ENCODE data around the gene IQCE.

IQCE gene

DNA sequence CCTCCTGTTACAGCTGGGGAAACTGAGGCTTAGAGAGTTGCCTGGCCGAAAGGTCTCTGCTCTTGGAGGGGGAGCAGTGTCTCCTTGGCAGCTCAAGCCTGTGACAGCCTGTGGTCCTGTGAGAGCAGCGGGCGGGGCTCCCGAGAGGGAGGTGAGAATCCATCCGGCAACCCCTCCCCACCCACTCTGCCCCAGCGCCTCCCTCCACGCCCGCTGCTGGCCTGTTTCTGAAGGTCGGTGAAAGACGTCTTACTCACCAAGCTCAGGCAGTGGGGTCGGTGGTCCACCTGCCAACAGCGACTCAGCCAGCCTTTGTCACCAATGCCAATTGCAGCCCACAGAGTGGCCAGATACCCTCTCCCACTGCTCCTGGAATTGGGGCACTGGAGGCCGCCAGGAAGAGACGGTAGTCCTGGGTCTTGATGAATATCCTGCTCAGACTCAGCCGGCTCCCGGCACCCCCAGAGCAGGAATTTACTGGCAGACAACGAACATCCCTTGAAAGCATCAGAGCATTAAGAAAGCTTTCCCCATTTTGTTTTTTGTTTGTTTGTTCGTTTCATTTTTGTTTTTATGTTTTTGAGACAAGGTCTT, 65.6 kb downstream of the IQCE start:
- TF ChIP-seq, protein P1, sequence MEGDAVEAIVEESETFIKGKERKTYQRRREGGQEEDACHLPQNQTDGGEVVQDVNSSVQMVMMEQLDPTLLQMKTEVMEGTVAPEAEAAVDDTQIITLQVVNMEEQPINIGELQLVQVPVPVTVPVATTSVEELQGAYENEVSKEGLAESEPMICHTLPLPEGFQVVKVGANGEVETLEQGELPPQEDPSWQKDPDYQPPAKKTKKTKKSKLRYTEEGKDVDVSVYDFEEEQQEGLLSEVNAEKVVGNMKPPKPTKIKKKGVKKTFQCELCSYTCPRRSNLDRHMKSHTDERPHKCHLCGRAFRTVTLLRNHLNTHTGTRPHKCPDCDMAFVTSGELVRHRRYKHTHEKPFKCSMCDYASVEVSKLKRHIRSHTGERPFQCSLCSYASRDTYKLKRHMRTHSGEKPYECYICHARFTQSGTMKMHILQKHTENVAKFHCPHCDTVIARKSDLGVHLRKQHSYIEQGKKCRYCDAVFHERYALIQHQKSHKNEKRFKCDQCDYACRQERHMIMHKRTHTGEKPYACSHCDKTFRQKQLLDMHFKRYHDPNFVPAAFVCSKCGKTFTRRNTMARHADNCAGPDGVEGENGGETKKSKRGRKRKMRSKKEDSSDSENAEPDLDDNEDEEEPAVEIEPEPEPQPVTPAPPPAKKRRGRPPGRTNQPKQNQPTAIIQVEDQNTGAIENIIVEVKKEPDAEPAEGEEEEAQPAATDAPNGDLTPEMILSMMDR (IDR thresholded peaks at IDR 0.05; ENCODE audit: low read length): no peak
- no peak for TF ChIP-seq EZH2 (IDR thresholded peaks at IDR 0.05; ENCODE audit: borderline replicate concordance, low read length)
- H3K27ac ChIP-seq (ENCODE audit: low read depth, low read length, poor library complexity, severe bottlenecking): no peak overlapping the region

DNA sequence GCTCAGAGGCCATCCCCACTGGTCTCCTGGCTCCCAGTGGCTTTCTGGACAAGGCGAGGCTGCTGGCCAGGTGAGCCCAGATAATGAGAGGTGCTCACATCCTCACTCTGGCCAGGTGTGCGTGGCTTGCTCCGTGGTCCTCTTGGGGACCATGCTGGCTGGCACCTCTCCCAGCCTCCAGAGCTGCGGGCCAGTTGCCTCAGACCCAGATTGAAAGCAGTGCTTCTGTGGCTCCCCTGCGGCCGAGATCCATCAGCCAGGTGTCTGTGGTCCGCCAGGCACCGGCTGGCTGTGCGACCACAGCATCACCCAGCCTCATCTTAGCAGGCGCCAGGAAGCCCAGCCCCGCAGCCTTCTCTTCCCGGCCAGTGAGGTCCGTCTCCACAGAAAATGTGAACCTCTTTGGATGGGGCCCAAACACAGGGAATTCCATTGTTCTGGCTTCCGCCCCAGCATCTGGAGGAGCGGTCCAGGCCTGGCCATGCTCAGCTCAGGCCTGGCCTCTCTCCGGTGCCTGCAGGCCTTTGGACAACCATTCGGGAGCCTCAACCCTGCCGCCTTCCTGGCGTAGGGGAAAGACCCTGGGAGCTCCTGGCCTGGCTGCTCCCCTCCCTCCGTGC, 67.8 kb downstream of the IQCE start:
- no peaks in the 10 kb centered on the region for H3F3A ChIP-seq (ENCODE audit: insufficient read depth, low read length)
- no peaks in the 10 kb centered on the region for H3K36me3 ChIP-seq (ENCODE audit: insufficient read depth, low read length)
- TF ChIP-seq, protein P1 (IDR thresholded peaks at IDR 0.05; ENCODE audit: low read length): no peak
- no peak for TF ChIP-seq EZH2 (IDR thresholded peaks at IDR 0.05; ENCODE audit: borderline replicate concordance, low read length)
- peaks cover 4% of the 10 kb centered on the region for H3K4me1 ChIP-seq (ENCODE audit: insufficient read depth, low read length, severe bottlenecking)
- no peaks in the 10 kb centered on the region for H4K20me1 ChIP-seq (ENCODE audit: insufficient read depth, low read length)
- no peaks in the 10 kb centered on the region for H3K9me2 ChIP-seq (ENCODE audit: low read depth, low read length)
- no peak overlapping the region for H3K4me2 ChIP-seq (ENCODE audit: low read length)
- H2AFZ ChIP-seq (ENCODE audit: low read length): no peak overlapping the region
- no peaks in the 10 kb centered on the region for H3K9me3 ChIP-seq (ENCODE audit: low read length)
- H3K27me3 ChIP-seq (ENCODE audit: insufficient read depth, low read length): peaks cover 6% of the 10 kb centered on the region; the same call in 1 of the 2 replicates
- no peak overlapping the region for H3K4me3 ChIP-seq (ENCODE audit: low read depth, low read length, poor library complexity, severe bottlenecking)
- H3K79me2 ChIP-seq (ENCODE audit: insufficient read depth, low read length): no peaks in the 10 kb centered on the region
- no peak overlapping the region for H3K9ac ChIP-seq (ENCODE audit: low read length)
- no peak overlapping the region for H3K27ac ChIP-seq (ENCODE audit: low read depth, low read length, poor library complexity, severe bottlenecking)

More for the DNA sequence above, 65.6 kb downstream of the IQCE start:
- no peaks in the 10 kb centered on the region for H3F3A ChIP-seq (ENCODE audit: insufficient read depth, low read length)
- no peaks in the 10 kb centered on the region for H4K20me1 ChIP-seq (ENCODE audit: insufficient read depth, low read length)
- no peak overlapping the region for H3K4me2 ChIP-seq (ENCODE audit: low read length)
- H3K4me1 ChIP-seq (ENCODE audit: insufficient read depth, low read length, severe bottlenecking): no peaks in the 10 kb centered on the region
- no peaks in the 10 kb centered on the region for H3K9me3 ChIP-seq (ENCODE audit: low read length)
- H3K9me2 ChIP-seq (ENCODE audit: low read depth, low read length): no peaks in the 10 kb centered on the region
- no peak overlapping the region for H3K9ac ChIP-seq (ENCODE audit: low read length)
- H3K4me3 ChIP-seq (ENCODE audit: low read depth, low read length, poor library complexity, severe bottlenecking): no peak overlapping the region
- H2AFZ ChIP-seq (ENCODE audit: low read length): no peak overlapping the region
- H3K27me3 ChIP-seq (ENCODE audit: insufficient read depth, low read length): peaks cover 6% of the 10 kb centered on the region; the same call in 1 of the 2 replicates
- no peaks in the 10 kb centered on the region for H3K36me3 ChIP-seq (ENCODE audit: insufficient read depth, low read length)
- H3K79me2 ChIP-seq (ENCODE audit: insufficient read depth, low read length): no peaks in the 10 kb centered on the region

GRCh38 chr7:2627258-2628129, 68.7 kb downstream of the IQCE start:
- H3K9me3 ChIP-seq (ENCODE audit: low read length): no peaks in the 10 kb centered on the region
- H3K27ac ChIP-seq (ENCODE audit: low read depth, low read length, poor library complexity, severe bottlenecking): no peak overlapping the region
- H3K9me2 ChIP-seq (ENCODE audit: low read depth, low read length): no peaks in the 10 kb centered on the region
- H3K36me3 ChIP-seq (ENCODE audit: insufficient read depth, low read length): no peaks in the 10 kb centered on the region
- no peak overlapping the region for H3K4me2 ChIP-seq (ENCODE audit: low read length)
- no peak overlapping the region for H2AFZ ChIP-seq (ENCODE audit: low read length)
- H3K79me2 ChIP-seq (ENCODE audit: insufficient read depth, low read length): no peaks in the 10 kb centered on the region
- TF ChIP-seq EZH2 (IDR thresholded peaks at IDR 0.05; ENCODE audit: borderline replicate concordance, low read length): no peak
- TF ChIP-seq, protein P1 (IDR thresholded peaks at IDR 0.05; ENCODE audit: low read length): no peak
- no peak overlapping the region for H3K4me3 ChIP-seq (ENCODE audit: low read depth, low read length, poor library complexity, severe bottlenecking)
- no peaks in the 10 kb centered on the region for H4K20me1 ChIP-seq (ENCODE audit: insufficient read depth, low read length)
- H3F3A ChIP-seq (ENCODE audit: insufficient read depth, low read length): no peaks in the 10 kb centered on the region
- H3K4me1 ChIP-seq (ENCODE audit: insufficient read depth, low read length, severe bottlenecking): peaks cover 10% of the 10 kb centered on the region
- peaks cover 6% of the 10 kb centered on the region; the same call in 1 of the 2 replicates for H3K27me3 ChIP-seq (ENCODE audit: insufficient read depth, low read length)
- H3K9ac ChIP-seq (ENCODE audit: low read length): no peak overlapping the region
